Endometrial microvascular endothelial cells (primary cell): ENCODE measurements around the gene NFRKB. TPM values are rescaled to one million over a fixed set of nuclear protein-coding genes. Genes with fewer than 3 reads are reported as not detected.
"Not testable (repeated sequence)": the region's sequence is repeated elsewhere in the genome, so short reads cannot be mapped to it uniquely, and the experiment has no call there.

Source experiments
- in situ Hi-C: cut with HindIII; loops from 2 replicates; pipeline ENCODE4 v1.10.0; 2017; ENCODE audit warnings: low sequenced_read_pairs, low pct_unique_long_range_greater_than_20kb; ENCODE audit errors: inconsistent ontology term
- total RNA-seq: library from RNA; depleted of rRNA; stranded (reverse); fragments of >200 nt; gene quantifications from one replicate; pipeline ENCODE4 v1.2.3, GENCODE V29; 2015; ENCODE audit errors: inconsistent ontology term

The NFRKB gene
- total RNA-seq, 1 donor from 2014 or later = 27.3 TPM

DNA sequence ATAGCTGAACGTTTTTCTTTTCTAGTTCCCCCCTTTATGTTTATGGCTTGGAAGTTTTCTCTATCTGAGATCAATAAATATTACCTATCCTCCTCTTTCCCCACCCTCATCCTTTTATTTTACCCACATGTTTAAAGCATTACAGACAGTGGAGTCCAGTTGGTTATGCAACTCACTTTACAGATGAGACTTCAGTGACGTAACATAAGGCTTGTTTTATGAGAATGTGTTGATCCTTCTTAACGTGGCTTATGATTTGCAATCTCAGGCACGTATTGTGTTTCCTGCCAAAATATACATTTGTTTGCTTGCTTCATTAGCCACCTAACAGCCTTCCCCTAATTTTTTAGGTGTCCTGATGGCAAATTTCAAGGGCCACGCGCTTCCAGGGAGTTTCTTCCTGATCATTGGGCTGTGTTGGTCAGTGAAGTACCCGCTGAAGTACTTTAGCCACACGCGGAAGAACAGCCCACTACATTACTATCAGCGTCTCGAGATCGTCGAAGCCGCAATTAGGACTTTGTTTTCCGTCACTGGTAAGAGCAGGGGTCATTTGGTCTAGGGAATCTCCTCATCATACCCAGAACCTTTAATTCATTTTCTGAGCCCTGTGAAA is 43.1 kb downstream of the NFRKB start:
- in situ Hi-C loops = no loop called here

DNA sequence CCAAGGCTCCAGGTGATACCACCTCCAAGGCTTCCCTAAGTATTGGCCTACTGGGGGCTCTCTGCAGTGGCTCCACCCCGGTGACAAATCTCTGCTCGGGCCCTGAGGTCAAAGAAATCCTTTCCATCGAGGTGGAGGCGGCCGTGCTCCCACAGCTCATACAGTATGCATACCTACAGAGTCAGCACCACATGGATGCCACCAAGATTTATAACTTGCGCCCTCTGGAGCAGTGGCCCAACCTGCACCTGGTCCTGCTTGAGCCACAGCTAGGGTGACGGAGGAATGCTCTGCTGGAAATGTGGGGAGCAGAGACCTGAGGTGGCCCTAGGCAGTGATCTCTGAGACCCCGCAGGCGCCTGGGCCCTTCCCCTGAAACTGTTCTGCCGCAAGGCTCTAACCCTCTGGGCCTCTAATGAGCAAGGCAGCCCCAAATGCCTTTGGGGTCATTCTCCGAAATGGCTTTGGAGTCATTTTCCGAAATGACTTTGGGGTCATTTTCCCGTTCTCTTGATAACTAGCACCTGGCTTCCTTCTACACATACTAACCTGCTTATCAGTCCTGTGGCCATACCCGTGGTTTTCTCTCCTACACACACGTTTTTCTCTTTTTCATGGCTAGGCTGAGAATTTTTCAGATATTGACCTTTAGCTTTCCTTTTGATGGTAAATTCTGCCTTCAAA is 45.8 kb downstream of the NFRKB start:
- in situ Hi-C loops = no loop called here

DNA sequence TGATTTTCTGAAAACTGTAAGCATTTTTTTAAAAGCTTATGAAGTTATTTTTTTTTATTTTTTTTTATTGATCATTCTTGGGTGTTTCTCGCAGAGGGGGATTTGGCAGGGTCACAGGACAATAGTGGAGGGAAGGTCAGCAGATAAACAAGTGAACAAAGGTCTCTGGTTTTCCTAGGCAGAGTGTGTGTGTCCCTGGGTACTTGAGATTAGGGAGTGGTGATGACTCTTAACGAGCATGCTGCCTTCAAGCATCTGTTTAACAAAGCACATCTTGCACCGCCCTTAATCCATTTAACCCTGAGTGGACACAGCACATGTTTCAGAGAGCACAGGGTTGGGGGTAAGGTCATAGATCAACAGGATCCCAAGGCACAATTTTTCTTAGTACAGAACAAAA is 48.0 kb downstream of the NFRKB start:
- in situ Hi-C loops = not testable (repeated sequence)

DNA sequence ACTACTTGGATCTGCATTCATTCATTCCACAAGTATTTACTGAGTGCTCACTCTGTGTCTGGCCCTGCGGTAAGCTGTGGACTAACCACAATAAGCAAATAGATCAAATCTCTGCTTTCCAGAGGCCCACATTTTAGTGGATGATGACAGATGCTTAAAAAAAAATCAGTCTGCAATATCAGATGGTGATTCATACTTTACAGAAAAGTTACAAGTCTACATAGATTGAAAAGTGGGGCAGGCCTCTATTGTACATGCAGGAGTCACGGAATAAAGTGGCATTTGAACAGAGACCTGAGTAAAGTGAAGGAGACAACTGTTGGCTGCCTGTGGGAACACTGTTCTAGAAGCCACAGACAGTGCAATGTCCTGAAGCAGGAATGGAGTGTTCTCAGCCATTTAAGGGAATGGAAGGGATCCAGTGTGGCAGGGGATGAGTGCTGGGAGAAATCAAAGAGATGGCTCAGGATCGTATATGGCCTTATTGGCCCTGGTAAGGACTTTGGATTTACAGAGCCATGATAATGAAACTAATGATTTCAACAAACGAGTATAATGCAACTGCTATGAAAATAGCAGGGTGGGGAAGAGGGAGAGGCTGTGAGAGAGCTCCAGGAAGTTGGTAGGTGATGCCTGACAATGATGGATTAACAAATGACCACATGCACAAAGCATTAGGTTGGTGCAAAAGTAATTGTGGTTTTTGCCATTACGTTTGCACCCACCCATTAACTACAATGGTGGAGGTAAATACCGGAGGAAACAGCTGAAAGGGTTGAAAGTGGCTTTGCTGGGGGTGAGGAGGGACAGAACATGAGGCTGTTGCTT is 48.7 kb downstream of the NFRKB start:
- in situ Hi-C loops = no loop called here

Other genes starting within 250 kb of the NFRKB start
- 0.93 TPM for gene TMEM45B, start 79.7 kb downstream of the NFRKB start, total RNA-seq
- 7.7 TPM for gene PRDM10, start 107.3 kb upstream of the NFRKB start, total RNA-seq
- 580 TPM for gene APLP2, start 174.3 kb upstream of the NFRKB start, total RNA-seq